ENCODE data around the gene CSF3R. TPM values are rescaled to one million over a fixed set of nuclear protein-coding genes. Genes with fewer than 3 reads are reported as not detected.

Gene CSF3R
- total RNA-seq, 1 donor, result not detected

DNA sequence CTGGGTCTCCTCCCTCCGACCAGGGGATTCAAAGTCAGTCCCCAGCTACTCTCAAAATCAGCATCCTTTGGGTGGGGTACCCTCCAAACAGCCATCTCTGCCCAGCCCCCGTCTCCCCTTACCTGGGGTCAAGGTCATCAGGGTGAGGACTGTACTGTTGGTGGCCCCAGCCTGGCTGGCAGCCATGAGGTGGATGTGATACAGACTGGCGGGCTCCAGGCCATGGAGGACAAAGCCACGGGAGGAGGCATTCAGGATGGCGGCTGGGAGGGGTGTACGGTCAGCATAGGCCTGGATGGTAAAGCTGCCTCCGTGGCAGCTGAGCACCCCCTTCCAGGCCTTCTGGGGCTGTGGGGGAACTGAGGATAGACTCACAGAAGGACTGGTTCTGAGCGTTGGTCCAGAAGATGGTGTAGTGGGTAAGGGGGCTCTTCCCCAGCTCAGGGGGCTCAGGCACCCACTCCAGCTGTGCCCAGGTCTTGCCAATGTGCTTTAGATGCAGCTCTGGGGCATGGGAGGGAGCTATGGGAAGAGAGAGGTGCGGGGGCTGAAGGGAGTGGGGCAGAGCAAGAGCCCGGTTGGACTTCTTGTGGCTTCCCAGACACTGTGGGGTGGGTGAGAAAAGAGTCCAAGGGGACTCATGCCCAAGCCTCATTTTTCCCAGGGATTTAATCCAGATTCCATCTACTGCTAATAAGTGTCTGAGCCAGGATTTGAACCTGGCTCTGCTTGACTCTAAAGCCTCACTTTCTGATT, 14.8 kb downstream of the CSF3R start:
- Histone ChIP-seq H3K27me3 (ENCODE audit: insufficient read depth, low read length) (no peaks in the 10 kb centered on the region), H3K36me3 (ENCODE audit: insufficient read depth, low read length) (no peaks in the 10 kb centered on the region), H3K4me2 (ENCODE audit: insufficient read depth, low read length) (no peak overlapping the region), H3K4me1 (ENCODE audit: insufficient read depth, low read length) (peaks cover 13% of the 10 kb centered on the region), H3K79me2 (ENCODE audit: insufficient read depth, low read length) (peaks cover 9% of the 10 kb centered on the region), H3K9me3 (ENCODE audit: low read depth, low read length) (no peaks in the 10 kb centered on the region), H3K4me3 (ENCODE audit: insufficient read depth, low read length) (no peak overlapping the region), H2AFZ (ENCODE audit: low read length) (no peak overlapping the region), H4K20me1 (ENCODE audit: insufficient read depth, low read length) (no peaks in the 10 kb centered on the region), H3K27ac (ENCODE audit: low read depth, low read length) (no peak overlapping the region)
- TF ChIP-seq, protein P1, sequence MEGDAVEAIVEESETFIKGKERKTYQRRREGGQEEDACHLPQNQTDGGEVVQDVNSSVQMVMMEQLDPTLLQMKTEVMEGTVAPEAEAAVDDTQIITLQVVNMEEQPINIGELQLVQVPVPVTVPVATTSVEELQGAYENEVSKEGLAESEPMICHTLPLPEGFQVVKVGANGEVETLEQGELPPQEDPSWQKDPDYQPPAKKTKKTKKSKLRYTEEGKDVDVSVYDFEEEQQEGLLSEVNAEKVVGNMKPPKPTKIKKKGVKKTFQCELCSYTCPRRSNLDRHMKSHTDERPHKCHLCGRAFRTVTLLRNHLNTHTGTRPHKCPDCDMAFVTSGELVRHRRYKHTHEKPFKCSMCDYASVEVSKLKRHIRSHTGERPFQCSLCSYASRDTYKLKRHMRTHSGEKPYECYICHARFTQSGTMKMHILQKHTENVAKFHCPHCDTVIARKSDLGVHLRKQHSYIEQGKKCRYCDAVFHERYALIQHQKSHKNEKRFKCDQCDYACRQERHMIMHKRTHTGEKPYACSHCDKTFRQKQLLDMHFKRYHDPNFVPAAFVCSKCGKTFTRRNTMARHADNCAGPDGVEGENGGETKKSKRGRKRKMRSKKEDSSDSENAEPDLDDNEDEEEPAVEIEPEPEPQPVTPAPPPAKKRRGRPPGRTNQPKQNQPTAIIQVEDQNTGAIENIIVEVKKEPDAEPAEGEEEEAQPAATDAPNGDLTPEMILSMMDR (IDR thresholded peaks at IDR 0.05; ENCODE audit: extremely low read depth, low read depth, low read length), result no peak
- peak; percentile 64 for DNase-seq (ENCODE audit: insufficient read length, low spot score, missing footprints)

DNA sequence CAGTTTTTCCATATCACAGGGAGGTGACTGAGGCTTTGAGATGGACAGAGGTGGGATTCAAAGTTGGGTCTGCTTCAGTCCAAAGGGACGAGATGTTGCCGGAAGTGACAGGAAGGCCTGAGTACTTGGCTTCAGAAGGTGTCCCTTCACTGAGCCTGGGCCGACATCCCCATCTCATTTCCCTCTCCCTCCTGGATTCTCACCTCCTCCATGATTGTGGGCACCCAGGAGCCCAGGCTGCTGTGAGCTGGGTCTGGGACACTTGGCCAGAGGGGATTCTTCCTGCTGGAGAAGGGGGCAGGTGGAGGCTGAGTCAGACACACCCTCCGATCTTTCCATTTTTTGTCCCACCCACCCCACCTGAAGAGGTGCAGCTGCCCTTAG, 15.7 kb downstream of the CSF3R start:
- no peak overlapping the region for H2AFZ ChIP-seq (ENCODE audit: low read length)
- DNase-seq (ENCODE audit: insufficient read length, low spot score, missing footprints), result peak; percentile 78
- TF ChIP-seq, protein P1 (IDR thresholded peaks at IDR 0.05; ENCODE audit: extremely low read depth, low read depth, low read length), result no peak
- H3K4me2 ChIP-seq (ENCODE audit: insufficient read depth, low read length), result no peak overlapping the region
- no peak overlapping the region for H3K27ac ChIP-seq (ENCODE audit: low read depth, low read length)
- H4K20me1 ChIP-seq (ENCODE audit: insufficient read depth, low read length), result no peaks in the 10 kb centered on the region
- H3K4me3 ChIP-seq (ENCODE audit: insufficient read depth, low read length), result no peak overlapping the region
- peaks cover 13% of the 10 kb centered on the region for H3K4me1 ChIP-seq (ENCODE audit: insufficient read depth, low read length)
- H3K79me2 ChIP-seq (ENCODE audit: insufficient read depth, low read length), result peaks cover 14% of the 10 kb centered on the region
- H3K9me3 ChIP-seq (ENCODE audit: low read depth, low read length), result no peaks in the 10 kb centered on the region
- H3K27me3 ChIP-seq (ENCODE audit: insufficient read depth, low read length), result no peaks in the 10 kb centered on the region
- H3K36me3 ChIP-seq (ENCODE audit: insufficient read depth, low read length), result peaks cover 4% of the 10 kb centered on the region

DNA sequence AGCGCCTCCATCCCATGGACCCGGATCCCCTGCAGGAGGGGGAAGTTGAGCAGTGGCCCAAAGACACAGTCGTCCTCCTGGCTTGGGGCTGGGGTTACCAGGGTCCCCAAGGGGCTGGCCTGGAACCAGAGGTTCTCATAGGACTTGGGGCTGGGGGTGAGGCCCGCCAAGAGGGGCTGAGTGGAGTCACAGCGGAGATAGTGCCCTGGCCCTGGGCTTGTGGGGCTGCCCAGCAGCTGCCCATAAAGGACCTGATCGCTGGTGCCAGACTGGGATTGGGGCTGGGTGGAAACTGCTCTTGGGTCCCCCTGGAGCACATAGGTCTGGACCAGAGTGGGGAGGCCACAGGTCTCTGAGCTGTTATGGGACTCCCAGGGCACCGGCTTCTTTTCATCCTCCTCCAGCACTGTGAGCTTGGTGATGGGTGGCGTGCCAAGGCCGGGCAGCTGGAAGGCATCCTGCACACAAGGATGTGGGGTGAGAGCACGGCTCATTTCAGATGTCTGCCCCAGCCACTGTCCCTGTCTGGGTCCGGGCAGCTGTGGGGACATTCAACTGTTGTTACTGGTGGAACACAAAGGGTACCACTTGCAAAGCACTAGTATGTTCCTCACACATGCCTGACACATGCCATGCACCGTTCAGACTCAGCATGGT, 16.2 kb downstream of the CSF3R start:
- Histone ChIP-seq H3K27me3 (ENCODE audit: insufficient read depth, low read length) (no peaks in the 10 kb centered on the region), H3K4me1 (ENCODE audit: insufficient read depth, low read length) (peaks cover 13% of the 10 kb centered on the region), H3K9me3 (ENCODE audit: low read depth, low read length) (no peaks in the 10 kb centered on the region), H3K4me3 (ENCODE audit: insufficient read depth, low read length) (no peak overlapping the region), H3K4me2 (ENCODE audit: insufficient read depth, low read length) (no peak overlapping the region), H3K79me2 (ENCODE audit: insufficient read depth, low read length) (peaks cover 14% of the 10 kb centered on the region), H3K27ac (ENCODE audit: low read depth, low read length) (no peak overlapping the region), H4K20me1 (ENCODE audit: insufficient read depth, low read length) (no peaks in the 10 kb centered on the region), H2AFZ (ENCODE audit: low read length) (no peak overlapping the region), H3K36me3 (ENCODE audit: insufficient read depth, low read length) (peaks cover 9% of the 10 kb centered on the region)
- DNase-seq (ENCODE audit: insufficient read length, low spot score, missing footprints), result peak; percentile 21
- TF ChIP-seq, protein P1 (IDR thresholded peaks at IDR 0.05; ENCODE audit: extremely low read depth, low read depth, low read length), result no peak

DNA sequence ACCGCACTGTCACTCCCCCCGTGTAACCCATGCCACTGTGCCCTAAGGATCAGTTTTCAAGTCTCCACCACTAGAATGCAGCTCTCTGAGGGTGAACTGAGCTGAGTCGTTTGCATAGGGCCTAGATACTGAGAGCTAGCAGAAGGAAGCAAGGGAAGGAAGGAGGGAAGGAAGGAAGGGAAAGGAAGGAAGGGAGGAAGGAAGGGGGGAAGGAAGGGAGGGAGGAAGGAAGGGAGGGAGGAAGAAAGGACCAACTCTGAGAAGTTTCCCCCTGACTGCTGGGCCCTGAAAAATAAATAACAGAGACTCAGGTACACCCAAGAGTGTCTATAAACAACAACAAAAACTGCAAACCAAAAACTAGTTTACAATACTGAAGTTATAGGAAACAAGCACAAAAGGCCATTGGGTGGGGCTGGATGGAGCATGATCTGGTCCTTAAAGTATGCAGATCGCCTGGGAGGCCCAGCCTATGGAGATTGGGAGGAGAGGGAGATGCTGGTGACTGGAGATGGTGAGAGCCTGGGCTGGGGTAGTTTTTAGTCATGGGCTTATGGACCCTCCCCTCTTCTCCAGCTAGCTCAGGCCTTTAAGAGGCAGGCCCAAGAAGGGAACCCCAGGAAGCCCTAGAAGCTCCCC, 16.9 kb downstream of the CSF3R start:
- Histone ChIP-seq H2AFZ (ENCODE audit: low read length) (peak overlapping the region; percentile 42), H3K27ac (ENCODE audit: low read depth, low read length) (no peak overlapping the region)

More for the DNA sequence above, 16.9 kb downstream of the CSF3R start:
- Histone ChIP-seq H3K4me3 (ENCODE audit: insufficient read depth, low read length) (no peak overlapping the region), H3K27me3 (ENCODE audit: insufficient read depth, low read length) (no peaks in the 10 kb centered on the region), H3K9me3 (ENCODE audit: low read depth, low read length) (no peaks in the 10 kb centered on the region), H3K4me1 (ENCODE audit: insufficient read depth, low read length) (peaks cover 13% of the 10 kb centered on the region), H3K4me2 (ENCODE audit: insufficient read depth, low read length) (no peak overlapping the region), H3K36me3 (ENCODE audit: insufficient read depth, low read length) (peaks cover 16% of the 10 kb centered on the region), H3K79me2 (ENCODE audit: insufficient read depth, low read length) (peaks cover 14% of the 10 kb centered on the region), H4K20me1 (ENCODE audit: insufficient read depth, low read length) (no peaks in the 10 kb centered on the region)
- TF ChIP-seq, protein P1 (IDR thresholded peaks at IDR 0.05; ENCODE audit: extremely low read depth, low read depth, low read length), result no peak
- peak; percentile 82 for DNase-seq (ENCODE audit: insufficient read length, low spot score, missing footprints)

All from osteoblast (primary cell).